GM18511 (cell line): ENCODE data around the gene KIF25.

ENCODE experiments used
- ATAC-seq: cut with Tn5 transposase; IDR thresholded peaks from one replicate; pipeline ENCODE4 v1.9.1; 2021; ENCODE audit warnings: mild to moderate bottlenecking, moderate library complexity; ENCODE audit not compliant: unreplicated experiment

KIF25 gene

GRCh38 chr6:168016176-168016620 is 18.7 kb downstream of the KIF25 start:
- no peak for ATAC-seq

- ATAC-seq, result no peak
Measured at GRCh38 chr6:168016721-168017525, 19.5 kb downstream of the KIF25 start.

- ATAC-seq, result no peak
Measured at GRCh38 chr6:168017629-168018028, 20.2 kb downstream of the KIF25 start.

DNA sequence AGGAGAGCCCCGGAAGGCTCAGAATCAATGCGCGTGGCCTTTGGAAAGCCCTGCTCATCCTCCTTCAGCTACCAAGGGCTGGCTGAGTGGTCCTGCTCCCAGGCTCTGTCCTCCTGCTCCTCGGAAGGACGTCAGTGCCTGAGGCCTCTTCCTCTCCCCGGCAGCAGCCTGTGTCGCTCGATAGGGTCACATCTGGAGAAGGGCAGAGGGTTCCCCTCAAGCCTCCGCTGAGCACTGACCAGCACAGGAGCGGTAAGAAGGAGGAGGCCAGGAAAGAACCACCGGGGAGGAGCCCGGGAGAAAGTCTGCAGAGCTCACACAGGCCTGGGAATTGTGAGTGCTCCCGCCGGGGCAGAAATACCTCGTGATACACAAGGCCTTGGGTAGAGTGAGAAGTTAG is 21.2 kb downstream of the KIF25 start:
- ATAC-seq, result no peak

GRCh38 chr6:168020242-168020641 is 22.8 kb downstream of the KIF25 start:
- no peak for ATAC-seq

GRCh38 chr6:168021581-168021980 is 24.1 kb downstream of the KIF25 start:
- ATAC-seq, result no peak

- no peak for ATAC-seq
Measured at GRCh38 chr6:168022488-168023321, 25.2 kb downstream of the KIF25 start.

DNA sequence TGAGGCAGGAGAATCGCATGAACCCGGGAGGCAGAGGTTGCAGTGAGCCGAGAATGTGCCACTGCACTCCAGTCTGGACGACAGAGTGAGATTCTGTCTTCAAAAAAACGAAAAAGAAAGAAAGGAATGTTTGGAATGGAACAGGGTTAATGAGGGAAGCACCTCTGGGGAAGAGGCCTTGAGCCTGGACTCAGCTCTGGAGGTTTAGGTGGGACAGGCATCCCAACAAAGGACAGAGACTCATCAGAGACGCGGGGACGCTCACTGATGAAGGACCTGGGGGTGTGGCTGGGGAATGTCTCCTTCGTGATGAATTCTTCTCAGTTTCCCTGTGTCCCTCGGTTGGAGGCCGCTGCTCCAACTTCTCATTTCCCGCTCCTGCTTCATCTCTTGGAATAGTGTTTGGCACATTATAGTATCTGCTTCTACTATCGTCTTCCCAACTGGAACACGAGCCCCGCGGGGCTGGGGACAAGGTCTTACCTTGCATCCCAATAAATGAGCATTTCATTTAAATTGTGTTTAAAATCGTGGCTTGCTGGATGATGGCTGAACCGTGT is 27.6 kb downstream of the KIF25 start:
- ATAC-seq, result no peak

- ATAC-seq, result no peak
Measured at GRCh38 chr6:168025831-168026710, 28.6 kb downstream of the KIF25 start.

DNA sequence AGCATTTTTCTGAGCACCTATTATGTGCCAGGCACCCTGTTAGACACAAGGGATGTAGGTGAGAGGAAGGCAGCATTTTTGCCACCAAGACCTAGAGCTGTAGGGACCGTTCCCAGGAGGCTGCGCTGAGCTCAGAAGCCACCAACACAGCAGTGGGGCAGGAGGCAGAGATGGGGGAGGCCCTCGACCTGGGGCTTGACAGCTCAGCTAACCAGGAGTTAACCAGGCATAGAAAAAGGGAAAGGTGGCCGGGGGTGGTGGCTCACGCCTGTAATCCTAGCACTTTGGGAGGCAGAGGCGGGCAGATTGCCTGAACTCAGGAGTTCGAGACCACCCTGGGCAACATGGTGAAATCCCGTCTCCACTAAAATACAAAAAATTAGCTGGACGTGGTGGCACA is 29.5 kb downstream of the KIF25 start:
- ATAC-seq, result no peak

GRCh38 chr6:168027521-168027920 is 30.1 kb downstream of the KIF25 start:
- no peak for ATAC-seq

GRCh38 chr6:168028181-168028580 is 30.7 kb downstream of the KIF25 start:
- ATAC-seq, result no peak

DNA sequence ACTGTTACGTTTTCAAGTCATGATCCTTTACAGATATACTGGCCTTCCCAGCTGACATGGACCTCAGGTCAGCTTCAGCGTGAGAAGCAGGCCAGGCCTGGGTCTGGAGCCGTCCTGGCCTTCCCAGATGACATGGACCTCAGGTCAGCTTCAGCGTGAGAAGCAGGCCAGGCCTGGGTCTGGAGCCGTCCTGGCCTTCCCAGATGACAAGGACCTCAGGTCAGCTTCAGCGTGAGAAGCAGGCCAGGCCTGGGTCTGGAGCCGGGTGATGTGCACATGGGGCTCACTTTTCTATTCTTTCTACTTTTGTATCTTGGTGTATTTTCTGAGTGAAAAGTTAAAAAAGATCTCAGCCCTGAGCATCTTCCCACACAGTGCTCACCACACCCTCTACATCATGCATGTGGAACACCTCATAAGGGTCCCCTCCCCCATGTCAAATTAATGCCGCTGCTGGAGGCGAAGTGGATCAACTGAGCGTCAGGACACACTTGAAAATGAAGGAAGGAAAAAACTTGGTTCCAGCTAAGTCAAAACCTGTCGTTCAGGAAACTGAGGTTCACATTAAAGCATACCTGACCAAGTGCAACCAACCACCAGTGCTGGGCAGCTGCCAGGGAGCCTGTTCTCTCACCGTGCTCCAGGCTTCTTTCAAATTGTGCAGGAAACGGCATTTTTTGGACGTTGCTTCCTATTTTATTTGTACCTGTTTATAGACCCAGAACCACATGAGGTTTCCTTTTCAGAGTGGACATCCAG is 32.2 kb downstream of the KIF25 start:
- no peak for ATAC-seq

DNA sequence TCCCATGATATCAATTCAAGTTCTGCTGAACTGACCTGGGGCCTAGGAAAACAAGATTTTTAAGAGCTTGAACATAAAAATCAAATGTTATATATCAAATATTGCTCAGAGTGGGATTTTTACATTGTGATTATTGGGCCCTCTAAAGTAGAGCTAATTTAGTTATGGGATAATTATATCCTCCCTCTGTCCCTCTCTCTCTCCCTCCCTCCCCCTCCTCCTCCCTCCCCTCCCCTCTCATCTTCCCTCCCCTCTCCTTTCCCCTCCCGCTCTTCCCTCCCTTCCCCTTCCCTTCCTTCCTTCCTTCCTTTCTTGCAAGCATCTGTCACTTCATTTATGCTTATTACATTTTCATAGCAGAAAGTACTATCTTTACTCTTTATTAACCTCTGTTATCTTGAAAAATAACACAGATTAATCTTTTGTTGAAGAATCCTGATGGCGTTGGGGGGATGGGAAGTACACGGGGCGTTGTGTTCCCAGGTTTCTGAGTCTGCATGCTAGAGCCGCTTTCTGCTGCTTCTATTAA is 32.8 kb downstream of the KIF25 start:
- no peak for ATAC-seq

DNA sequence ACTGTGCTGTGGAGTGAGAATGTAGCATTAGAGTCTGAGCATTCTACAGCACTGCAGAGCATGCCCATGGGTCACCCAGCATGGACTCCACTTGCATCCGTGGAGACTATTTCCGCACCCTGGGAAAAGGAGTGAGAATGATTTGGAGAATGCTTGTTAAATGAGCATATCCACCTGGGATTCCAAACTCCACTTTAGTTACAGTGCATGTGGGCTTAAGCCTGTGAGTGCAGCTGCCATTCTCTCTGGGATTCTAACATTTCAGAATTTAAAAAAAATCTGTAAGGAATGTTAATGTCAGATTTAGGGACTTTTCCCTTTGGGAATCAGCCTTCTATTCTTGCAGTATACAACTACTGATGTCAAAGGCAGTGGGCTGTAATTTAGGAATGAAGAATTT is 33.4 kb downstream of the KIF25 start:
- ATAC-seq, result no peak

DNA sequence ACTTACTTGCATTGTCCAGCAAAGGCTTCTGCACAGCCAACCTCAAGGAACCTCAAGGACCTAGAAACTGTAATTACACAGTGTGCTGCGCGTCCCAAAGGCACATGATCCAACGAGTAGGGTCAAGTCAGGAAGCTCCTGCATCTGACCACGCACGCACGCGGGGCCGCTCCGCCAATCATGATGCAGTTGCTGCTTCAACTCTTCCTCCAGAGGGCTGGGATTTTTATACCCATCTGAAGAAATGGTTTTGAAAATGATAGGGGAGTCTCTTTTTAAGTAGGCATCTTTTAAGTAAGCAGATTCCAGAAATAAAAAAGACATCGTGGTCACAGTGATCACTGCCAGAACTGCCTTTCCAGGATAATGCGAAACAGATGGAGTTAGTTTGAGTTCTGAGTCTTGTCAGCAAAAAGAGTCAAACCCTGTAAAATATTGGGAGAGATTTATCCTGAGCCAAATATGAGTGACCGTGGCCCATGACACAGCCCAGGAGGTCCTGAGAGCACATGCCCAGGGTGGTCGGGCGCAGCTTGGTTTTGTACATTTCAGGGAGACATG is 34.0 kb downstream of the KIF25 start:
- no peak for ATAC-seq

DNA sequence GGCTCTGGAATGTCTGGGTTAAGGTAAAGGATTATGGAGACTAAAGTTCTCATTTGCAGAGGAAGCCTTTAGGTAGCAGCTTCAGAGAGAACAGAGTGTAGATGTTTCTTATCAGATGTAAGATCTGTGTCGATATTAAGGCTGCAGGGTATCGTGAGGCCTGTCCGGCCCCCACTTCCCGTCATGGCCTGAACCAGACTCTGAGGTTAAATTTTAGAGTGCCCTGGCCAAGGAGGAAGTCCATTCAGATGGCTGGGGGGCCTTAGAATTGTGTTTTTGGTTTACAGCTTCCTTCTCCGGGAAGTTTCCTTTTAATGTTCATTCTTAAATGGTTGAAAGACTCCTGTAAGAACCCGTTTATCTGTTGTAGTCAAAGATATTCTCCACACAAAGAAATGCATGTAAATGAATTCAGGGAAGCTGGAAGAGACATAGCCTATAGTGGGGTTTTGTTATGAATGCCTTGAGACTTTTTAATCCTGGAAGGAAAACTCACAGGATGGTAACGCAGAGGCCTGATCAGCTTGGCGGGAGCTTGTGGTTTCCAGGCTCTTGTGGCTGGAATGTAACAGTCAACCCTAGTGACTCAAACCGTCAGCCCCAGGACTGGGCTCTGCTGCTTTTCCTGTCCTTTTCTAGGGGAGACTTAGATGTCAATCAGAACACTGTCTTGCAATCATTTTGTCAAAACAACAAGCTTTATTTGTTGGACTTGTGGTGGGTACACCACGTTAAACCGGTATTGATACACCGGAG is 34.7 kb downstream of the KIF25 start:
- no peak for ATAC-seq

GRCh38 chr6:168033791-168034190 is 36.3 kb downstream of the KIF25 start:
- ATAC-seq, result no peak

- ATAC-seq, result no peak
Measured at GRCh38 chr6:168034537-168034936, 37.1 kb downstream of the KIF25 start.
